Sigmoid colon (tissue), 4 donors: ENCODE measurements around the gene SPINDOC.

Experiments used
- POLR2AphosphoS5 ChIP-seq, 4 donors: sonication (generic); formaldehyde crosslinking; IDR thresholded peaks; one replicate each; pipeline ENCODE4 v1.6.1; 2017; ENCODE audit warnings: antibody characterized with exemption in 4 of 4
- TF ChIP-seq, protein P1 (sequence below), 4 experiments: fragments of 450-650 bp in 3 of 4; fragments of 200-600 bp in 1 of 4; IDR thresholded peaks; one replicate each; pipeline ENCODE4 v1.5.1; 2016 to 2019; ENCODE audit warnings: antibody characterized with exemption in 4 of 4, mild to moderate bottlenecking in 3 of 4, moderate library complexity in 2 of 4

DNA sequence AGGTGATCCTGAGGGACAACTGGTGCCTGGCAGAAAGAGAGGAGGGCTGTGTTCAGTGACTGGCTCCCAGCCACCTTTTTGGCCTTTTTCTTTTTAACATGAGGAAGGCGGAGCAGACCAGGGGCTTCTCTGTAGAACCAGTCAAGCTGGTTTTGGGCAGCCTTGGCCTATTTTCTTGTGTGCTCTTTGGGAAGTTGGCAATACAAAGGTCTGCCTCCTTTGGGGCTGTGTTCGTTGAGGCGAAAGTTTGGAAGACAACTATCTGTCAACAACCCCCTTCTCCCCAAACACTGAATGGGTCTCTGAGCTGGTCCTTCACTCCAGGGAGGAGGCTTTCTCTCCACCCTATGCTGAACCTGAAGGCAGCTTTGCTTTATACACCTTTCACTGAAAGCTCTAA lies 34.1 kb downstream of the SPINDOC start:
- TF ChIP-seq, protein P1, sequence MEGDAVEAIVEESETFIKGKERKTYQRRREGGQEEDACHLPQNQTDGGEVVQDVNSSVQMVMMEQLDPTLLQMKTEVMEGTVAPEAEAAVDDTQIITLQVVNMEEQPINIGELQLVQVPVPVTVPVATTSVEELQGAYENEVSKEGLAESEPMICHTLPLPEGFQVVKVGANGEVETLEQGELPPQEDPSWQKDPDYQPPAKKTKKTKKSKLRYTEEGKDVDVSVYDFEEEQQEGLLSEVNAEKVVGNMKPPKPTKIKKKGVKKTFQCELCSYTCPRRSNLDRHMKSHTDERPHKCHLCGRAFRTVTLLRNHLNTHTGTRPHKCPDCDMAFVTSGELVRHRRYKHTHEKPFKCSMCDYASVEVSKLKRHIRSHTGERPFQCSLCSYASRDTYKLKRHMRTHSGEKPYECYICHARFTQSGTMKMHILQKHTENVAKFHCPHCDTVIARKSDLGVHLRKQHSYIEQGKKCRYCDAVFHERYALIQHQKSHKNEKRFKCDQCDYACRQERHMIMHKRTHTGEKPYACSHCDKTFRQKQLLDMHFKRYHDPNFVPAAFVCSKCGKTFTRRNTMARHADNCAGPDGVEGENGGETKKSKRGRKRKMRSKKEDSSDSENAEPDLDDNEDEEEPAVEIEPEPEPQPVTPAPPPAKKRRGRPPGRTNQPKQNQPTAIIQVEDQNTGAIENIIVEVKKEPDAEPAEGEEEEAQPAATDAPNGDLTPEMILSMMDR (IDR thresholded peaks at IDR 0.05) = no peak
- TF ChIP-seq POLR2AphosphoS5 (IDR thresholded peaks at IDR 0.05) = no peak
